Measurements from ENCODE around the gene RALGAPA1.
"Not testable (repeated sequence)": the region's sequence is repeated elsewhere in the genome, so short reads cannot be mapped to it uniquely, and the experiment has no call there.

Gene RALGAPA1

DNA sequence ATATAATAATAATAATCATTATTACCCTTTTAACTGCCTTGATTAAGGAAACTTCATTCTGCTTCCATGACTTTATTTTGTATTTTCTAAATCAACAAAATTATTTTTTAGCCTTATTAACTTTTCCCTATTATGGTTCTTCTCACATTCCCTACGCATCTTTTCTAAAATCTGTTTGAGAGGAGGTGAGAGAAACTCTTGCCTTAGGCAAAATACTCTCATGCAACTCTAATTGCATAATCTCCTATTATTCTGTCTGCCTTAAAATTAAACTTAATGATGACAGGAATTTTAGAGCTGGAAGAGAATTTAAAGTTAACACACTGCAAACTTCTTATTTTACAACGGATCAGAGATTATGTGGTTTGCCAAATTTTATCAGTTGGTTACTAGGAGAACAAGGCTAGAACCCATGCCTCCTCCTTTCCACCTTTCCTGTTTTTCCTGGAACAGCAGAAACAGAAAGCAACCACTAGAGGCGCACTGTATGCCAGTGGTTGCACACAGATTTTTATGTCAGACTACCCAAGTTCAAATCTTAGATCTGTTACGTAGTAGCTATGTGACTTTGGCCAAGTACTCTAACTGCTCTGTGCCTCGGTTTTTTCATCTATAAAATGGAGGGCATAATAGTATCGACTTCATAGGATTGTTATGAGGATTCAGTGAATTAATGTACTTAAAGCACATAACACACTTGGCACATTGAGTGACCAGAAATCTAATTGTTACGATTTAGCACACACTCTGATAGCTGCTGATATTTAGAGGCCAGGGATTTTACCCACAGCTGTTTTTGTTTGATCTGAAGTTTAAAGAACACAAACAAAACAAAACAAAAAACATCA, 12.7 kb upstream of the RALGAPA1 start:
- DNase-seq: peak; percentile 79

DNA sequence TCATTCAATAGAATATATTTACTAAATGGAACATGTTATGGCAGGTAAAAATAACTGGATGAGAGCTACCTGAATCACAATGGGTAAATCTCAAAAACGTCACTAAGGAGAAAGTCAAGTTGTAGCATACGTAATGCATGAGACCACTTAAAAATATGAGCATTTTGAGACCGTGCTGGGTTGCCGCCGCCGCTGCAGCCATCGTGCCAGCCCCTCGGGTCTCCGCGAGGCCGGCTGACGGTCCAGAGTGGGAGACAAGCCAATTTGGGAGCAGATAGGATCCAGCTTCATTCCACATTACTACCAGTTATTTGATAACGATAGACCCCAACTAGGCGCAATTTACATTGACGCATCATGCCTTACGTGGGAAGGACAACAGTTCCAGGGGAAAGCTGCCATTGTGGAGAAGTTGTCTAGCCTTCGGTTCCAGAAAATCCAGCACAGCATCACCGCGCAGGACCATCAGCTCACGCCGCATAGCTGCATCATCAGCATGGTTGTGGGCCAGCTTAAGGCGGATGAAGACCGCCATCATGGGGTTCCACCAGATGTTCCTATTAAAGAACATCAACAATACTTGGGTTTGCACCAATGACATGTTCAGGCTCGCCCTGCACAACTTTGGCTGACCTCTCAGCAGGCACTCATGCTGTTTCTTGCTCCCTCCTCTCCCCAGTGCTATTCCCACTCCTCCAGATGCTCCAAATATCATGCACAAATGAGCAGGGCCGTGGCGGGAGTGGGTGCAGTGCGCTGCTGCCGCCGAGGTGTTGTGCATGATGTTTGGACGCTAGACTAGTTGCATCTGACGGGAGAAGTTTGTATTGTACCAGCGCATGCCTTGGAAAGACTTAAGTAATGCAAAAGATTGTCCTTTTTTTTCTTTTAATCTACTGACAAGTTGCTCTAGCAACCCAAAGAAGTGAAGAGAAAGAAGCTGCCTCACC, 10.8 kb upstream of the RALGAPA1 start:
- DNase-seq: peak; percentile 77

DNA sequence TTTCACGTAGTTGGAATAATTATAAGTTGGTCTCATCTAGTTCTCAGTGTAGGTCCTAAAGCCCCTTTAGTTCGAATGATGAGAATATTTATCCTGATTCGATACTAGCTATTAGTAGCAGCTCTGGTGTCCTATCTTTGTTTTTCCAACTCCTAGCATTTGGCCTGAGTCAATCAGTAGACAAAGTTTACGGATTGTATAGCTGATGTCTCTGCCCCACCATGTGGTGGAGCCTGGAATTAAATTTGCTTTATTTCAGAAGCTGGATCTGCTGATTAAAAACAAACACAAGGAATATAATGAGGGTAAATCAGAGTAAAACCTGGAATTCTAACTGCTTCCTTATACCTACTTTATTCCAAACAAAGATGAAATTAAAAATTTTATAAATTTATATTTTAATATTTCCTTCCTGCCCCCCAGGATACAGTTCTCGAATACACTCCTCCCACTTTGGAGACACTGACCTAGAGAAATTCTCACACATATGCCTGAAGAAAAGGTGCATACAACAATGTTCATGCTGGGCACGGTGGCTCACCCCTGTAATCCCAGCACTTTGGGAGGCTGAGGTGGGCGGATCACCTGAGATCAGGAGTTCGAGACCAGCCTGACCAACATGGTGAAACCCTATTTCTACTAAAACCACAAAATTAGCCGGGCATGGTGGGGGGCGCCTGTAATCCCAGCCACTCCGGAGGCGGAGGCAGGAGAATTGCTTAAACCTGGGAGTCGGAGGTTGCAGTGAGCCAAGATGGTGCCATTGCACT, 9.4 kb upstream of the RALGAPA1 start:
- peak; percentile 72 for DNase-seq

GRCh38 chr14:35814371-35815005, 5.4 kb upstream of the RALGAPA1 start:
- DNase-seq: peak; percentile 82

- DNase-seq: no peak
Measured at GRCh38 chr14:35810963-35811362, 1.9 kb upstream of the RALGAPA1 start.

DNA sequence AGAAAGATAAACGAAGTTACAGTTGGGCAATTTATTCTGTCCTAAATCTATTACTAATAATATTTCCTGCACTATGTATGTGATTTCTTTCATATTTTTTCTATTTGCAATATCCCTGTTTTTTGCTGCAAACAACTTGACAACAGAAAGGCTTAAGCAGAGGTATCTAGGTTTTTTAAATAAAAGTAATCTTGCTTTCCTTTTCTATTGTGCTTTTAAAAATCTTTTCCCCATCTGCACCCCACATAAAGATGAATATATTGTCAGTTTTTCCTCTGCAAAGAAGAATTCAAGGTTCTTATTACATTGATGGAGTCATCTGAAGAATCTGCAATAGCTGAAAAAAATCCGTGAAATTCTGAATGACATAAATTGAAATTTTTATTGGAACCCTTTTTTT, 502 bp upstream of the RALGAPA1 start:
- no peak for DNase-seq

DNA sequence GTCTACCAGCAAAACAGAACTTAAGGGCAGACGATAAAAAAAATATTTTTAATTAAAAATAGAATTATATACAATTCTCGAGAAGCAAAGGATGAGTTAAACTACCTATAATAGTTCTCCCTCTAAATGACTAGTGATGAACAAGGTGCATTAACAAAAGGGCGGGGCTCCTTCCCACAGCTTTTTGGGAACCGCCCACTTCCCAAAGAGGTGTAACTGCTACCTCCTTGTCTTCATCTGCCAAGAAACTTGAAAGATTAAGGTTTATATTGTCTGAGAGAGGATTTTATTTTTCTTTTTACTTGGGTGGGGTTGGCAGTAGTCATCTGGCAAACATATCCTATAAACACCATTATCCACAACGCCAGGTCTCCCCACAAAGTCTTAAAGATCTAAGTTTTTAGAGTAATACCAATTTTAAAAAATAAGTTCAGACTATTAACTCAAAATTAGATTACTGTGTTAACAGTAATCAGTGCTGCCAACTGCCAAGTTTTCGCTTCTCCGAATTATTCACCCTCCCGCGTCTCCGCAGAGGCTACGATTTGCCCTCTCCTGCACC, 938 bp downstream of the RALGAPA1 start:
- DNase-seq: peak; percentile 73

- no peak for DNase-seq
Measured at GRCh38 chr14:35807131-35807961, 1.7 kb downstream of the RALGAPA1 start.

DNA sequence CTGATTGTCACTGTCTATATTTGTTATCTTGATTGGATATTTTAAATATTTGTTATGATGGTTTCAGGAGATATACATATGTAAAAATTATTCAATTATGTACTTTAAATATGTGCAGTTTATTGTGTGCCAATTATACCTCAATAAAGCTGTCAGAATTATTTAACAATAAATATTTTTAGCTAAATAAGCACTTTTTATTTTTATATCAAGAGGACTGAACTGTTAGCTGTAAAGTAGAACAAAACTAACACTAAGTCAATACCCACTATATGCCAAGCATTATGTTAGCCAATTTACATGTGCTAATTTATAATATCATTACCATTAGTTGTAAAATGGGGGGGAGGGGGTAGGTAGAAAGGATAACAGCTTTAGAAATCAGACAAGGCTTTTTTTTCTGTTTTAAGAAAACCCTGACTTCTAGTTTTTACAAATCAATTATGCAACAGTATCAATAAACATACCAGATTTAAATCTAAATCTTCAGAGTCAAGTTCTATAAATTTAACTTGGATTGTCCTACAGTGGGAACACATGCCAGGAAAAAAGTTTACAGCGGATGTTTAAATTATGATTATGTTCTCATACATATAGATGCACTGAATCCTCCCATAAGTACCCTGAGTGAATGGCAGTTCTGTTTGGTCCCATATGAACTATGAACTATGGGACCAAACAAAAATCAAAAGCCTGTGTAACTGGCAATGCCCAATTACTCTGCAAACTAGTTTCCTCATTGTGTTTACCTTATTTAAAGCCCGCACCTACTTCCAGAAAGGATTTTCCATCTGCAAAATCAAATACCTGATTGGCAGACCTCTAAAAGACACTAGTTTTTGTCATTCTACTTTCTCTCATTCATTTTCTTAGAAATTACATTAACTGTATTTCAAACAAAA, 2.8 kb downstream of the RALGAPA1 start:
- DNase-seq: no peak

GRCh38 chr14:35797796-35798195, 11.3 kb downstream of the RALGAPA1 start:
- DNase-seq: no peak

GRCh38 chr14:35789651-35790050, 19.4 kb downstream of the RALGAPA1 start:
- DNase-seq: no peak

- no peak for DNase-seq
Measured at GRCh38 chr14:35786856-35787255, 22.2 kb downstream of the RALGAPA1 start.

DNA sequence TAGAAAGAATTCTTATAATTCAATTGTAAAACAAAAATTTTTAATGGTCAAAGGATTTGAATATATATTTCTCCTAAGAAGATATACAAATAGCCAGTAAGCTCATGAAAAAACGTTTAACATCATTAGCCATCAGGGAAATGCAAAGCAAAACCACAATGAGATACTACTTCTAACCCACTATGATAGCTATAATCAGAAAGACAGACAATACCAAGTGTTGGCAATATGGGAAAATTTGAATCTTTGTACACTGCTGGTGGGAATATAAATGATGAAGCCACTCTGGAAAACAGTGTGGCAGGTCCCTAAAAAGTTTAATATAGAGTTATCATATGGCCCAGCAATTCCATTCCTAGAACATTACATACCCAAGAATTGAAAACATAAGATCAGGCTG, 25.4 kb downstream of the RALGAPA1 start:
- DNase-seq: no peak

DNA sequence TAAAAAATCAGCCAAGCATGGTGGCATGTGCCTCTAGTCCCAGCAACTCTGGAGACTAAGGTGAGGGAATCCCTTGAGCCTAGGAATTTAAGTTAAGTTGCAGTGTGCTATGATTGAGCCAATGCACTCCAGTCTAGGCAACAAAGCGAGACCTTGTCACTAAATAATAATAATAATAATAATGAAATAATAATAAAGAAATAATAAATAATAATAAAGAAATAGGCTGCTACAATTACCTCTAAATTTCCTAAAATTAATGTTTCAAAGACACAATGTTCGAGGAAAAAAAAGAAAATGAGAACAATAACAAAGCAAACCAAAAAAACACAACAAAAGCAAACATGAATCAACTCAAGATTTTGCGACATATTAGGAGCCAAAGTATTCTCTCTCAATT, 29.7 kb downstream of the RALGAPA1 start:
- no peak for DNase-seq

- not testable (repeated sequence) for DNase-seq
Measured at GRCh38 chr14:35777550-35777949, 31.5 kb downstream of the RALGAPA1 start.

- DNase-seq: no peak
Measured at GRCh38 chr14:35776823-35777222, 32.3 kb downstream of the RALGAPA1 start.

DNA sequence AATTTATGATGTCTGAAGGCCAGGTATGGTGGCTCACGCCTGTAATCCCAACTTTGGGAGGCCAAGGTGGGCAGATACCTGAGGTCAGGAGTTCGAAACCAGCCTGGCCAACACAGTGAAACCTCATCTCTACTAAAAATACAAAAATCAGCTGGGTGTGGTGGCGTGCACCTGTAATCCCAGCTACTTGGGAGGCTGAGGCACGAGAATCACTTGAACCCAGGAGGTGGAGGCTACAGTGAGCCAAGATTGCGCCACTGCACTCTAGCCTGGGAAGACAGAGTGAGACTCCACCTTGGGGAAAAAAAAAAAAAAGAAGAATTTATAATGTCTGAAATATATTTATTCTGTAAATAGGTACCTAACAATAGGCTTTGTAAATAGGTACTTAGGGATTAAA, 33.0 kb downstream of the RALGAPA1 start:
- not testable (repeated sequence) for DNase-seq

DNA sequence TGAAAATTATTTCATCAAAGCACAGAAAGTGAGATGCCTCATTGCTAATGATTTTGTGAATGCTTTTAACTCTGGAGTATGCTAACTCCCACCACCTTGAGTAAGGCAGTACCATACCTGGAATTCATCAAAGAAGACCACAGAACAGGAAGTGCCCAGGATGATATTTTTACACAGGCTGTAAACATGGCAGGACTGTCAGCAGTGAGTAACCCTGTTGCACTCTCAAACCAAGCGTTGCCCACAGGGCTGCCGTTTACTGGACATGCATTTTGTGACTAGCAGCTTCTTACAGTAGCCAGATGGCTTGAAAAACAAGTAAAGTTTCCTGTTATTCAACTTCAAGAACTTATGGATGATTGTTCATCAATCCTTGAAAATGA, 42.4 kb downstream of the RALGAPA1 start:
- no peak for DNase-seq

GRCh38 chr14:35766036-35766699, 42.9 kb downstream of the RALGAPA1 start:
- no peak for DNase-seq

DNA sequence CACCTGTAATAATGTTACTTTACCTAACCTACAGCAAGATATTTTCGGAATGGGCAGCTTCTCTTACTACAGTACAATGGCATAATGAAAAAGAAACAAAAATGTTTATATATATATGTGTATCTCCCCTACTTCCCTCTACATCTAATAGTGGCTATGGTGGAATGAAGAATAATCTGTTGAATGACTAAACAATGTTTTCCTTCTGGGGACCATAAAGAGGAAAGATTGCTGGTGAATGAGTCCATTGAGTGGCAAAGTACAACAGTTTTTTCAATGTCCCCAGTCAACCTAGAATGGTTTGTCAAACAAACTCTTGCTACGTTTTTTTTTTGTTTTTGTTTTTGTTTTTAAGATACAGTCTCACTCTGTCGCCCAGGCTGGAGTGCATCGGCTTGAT, 47.2 kb downstream of the RALGAPA1 start:
- no peak for DNase-seq
